ENCODE measurements around the gene RGS6. TPM values are rescaled to one million over a fixed set of nuclear protein-coding genes. Genes with fewer than 3 reads are reported as not detected.

Gene RGS6
- total RNA-seq, 1 donor from 2014 or later = 0.34 TPM

GRCh38 chr14:72183631-72184030 is 251.4 kb downstream of the RGS6 start:
- H3K4me1 Mint-ChIP-seq (ENCODE audit: low read depth, unreplicated experiment) = no peaks in the 10 kb centered on the region
- no peaks in the 10 kb centered on the region for H3K36me3 ChIP-seq (ENCODE audit: insufficient read depth, low read length)
- H4K20me1 ChIP-seq (ENCODE audit: insufficient read depth, low read length) = no peaks in the 10 kb centered on the region
- H3K27me3 Mint-ChIP-seq (ENCODE audit: low read depth, unreplicated experiment) = peaks cover 3% of the 10 kb centered on the region
- H3K4me2 ChIP-seq (ENCODE audit: low read length) = no peak overlapping the region
- no peak overlapping the region for H3K27ac ChIP-seq (ENCODE audit: low read depth, low read length)
- H3K9me3 ChIP-seq (ENCODE audit: insufficient read depth, low read depth, low read length) = no peaks in the 10 kb centered on the region
- DNase-seq (ENCODE audit: low read depth) (no peak), FAIRE-seq (no peak)
- peaks cover 4% of the 10 kb centered on the region for H3K9me3 Mint-ChIP-seq (ENCODE audit: unreplicated experiment)
- no peak overlapping the region for H3K27ac Mint-ChIP-seq (ENCODE audit: unreplicated experiment)
- no peaks in the 10 kb centered on the region for H3K4me1 ChIP-seq (ENCODE audit: insufficient read depth, low read length)
- H3K4me3 ChIP-seq (ENCODE audit: insufficient read depth, low read depth, low read length) = no peak overlapping the region
- no peaks in the 10 kb centered on the region for H3K79me2 ChIP-seq (ENCODE audit: insufficient read depth, low read length)
- H3K36me3 Mint-ChIP-seq (ENCODE audit: low read depth, unreplicated experiment) = no peaks in the 10 kb centered on the region
- H3K27me3 ChIP-seq (ENCODE audit: insufficient read depth, low read length) = no peaks in the 10 kb centered on the region
- H2AFZ ChIP-seq (ENCODE audit: low read depth, low read length) = no peak overlapping the region
- no peak for TF ChIP-seq EZH2 (IDR thresholded peaks at IDR 0.05; ENCODE audit: insufficient read depth, low read length)
- TF ChIP-seq CTCF (IDR thresholded peaks at IDR 0.05; ENCODE audit: insufficient read depth, low read depth, low read length) = no peak
- H3K4me3 Mint-ChIP-seq (ENCODE audit: unreplicated experiment) = no peak overlapping the region
- H3K9ac ChIP-seq (ENCODE audit: low read length) = no peak overlapping the region

GRCh38 chr14:72186523-72186922 is 254.3 kb downstream of the RGS6 start:
- H3K9me3 Mint-ChIP-seq (ENCODE audit: unreplicated experiment) = peaks cover 1% of the 10 kb centered on the region
- Histone ChIP-seq H4K20me1 (ENCODE audit: insufficient read depth, low read length) (no peaks in the 10 kb centered on the region), H3K27ac (ENCODE audit: low read depth, low read length) (no peak overlapping the region), H3K9me3 (ENCODE audit: insufficient read depth, low read depth, low read length) (no peaks in the 10 kb centered on the region), H3K4me1 (ENCODE audit: insufficient read depth, low read length) (no peaks in the 10 kb centered on the region), H3K9ac (ENCODE audit: low read length) (no peak overlapping the region), H3K27me3 (ENCODE audit: insufficient read depth, low read length) (no peaks in the 10 kb centered on the region), H2AFZ (ENCODE audit: low read depth, low read length) (no peak overlapping the region), H3K36me3 (ENCODE audit: insufficient read depth, low read length) (no peaks in the 10 kb centered on the region), H3K79me2 (ENCODE audit: insufficient read depth, low read length) (no peaks in the 10 kb centered on the region), H3K4me2 (ENCODE audit: low read length) (no peak overlapping the region), H3K4me3 (ENCODE audit: insufficient read depth, low read depth, low read length) (no peak overlapping the region)
- peaks cover 3% of the 10 kb centered on the region for H3K27me3 Mint-ChIP-seq (ENCODE audit: low read depth, unreplicated experiment)
- FAIRE-seq (no peak), DNase-seq (ENCODE audit: low read depth) (no peak)
- H3K4me3 Mint-ChIP-seq (ENCODE audit: unreplicated experiment) = no peak overlapping the region
- H3K27ac Mint-ChIP-seq (ENCODE audit: unreplicated experiment) = no peak overlapping the region
- no peaks in the 10 kb centered on the region for H3K36me3 Mint-ChIP-seq (ENCODE audit: low read depth, unreplicated experiment)
- no peak for TF ChIP-seq CTCF (IDR thresholded peaks at IDR 0.05; ENCODE audit: insufficient read depth, low read depth, low read length)
- no peak for TF ChIP-seq EZH2 (IDR thresholded peaks at IDR 0.05; ENCODE audit: insufficient read depth, low read length)
- H3K4me1 Mint-ChIP-seq (ENCODE audit: low read depth, unreplicated experiment) = no peaks in the 10 kb centered on the region

GRCh38 chr14:72196237-72197015 is 264.2 kb downstream of the RGS6 start:
- H3K27me3 ChIP-seq (ENCODE audit: insufficient read depth, low read length) = no peaks in the 10 kb centered on the region
- Mint-ChIP-seq H3K27me3 (ENCODE audit: low read depth, unreplicated experiment) (peaks cover 2% of the 10 kb centered on the region), H3K4me3 (ENCODE audit: unreplicated experiment) (no peak overlapping the region), H3K36me3 (ENCODE audit: low read depth, unreplicated experiment) (no peaks in the 10 kb centered on the region), H3K9me3 (ENCODE audit: unreplicated experiment) (peaks cover 4% of the 10 kb centered on the region), H3K4me1 (ENCODE audit: low read depth, unreplicated experiment) (no peaks in the 10 kb centered on the region), H3K27ac (ENCODE audit: unreplicated experiment) (no peak overlapping the region)
- DNase-seq (ENCODE audit: low read depth) (no peak), FAIRE-seq (no peak)
- H3K9me3 ChIP-seq (ENCODE audit: insufficient read depth, low read depth, low read length) = no peaks in the 10 kb centered on the region
- TF ChIP-seq CTCF (IDR thresholded peaks at IDR 0.05; ENCODE audit: insufficient read depth, low read depth, low read length) (no peak), EZH2 (IDR thresholded peaks at IDR 0.05; ENCODE audit: insufficient read depth, low read length) (no peak)
- no peaks in the 10 kb centered on the region for H3K36me3 ChIP-seq (ENCODE audit: insufficient read depth, low read length)
- no peaks in the 10 kb centered on the region for H4K20me1 ChIP-seq (ENCODE audit: insufficient read depth, low read length)
- H3K27ac ChIP-seq (ENCODE audit: low read depth, low read length) = no peak overlapping the region
- H3K79me2 ChIP-seq (ENCODE audit: insufficient read depth, low read length) = no peaks in the 10 kb centered on the region
- H3K4me2 ChIP-seq (ENCODE audit: low read length) = no peak overlapping the region
- no peak overlapping the region for H2AFZ ChIP-seq (ENCODE audit: low read depth, low read length)
- H3K4me3 ChIP-seq (ENCODE audit: insufficient read depth, low read depth, low read length) = no peak overlapping the region
- H3K4me1 ChIP-seq (ENCODE audit: insufficient read depth, low read length) = no peaks in the 10 kb centered on the region
- no peak overlapping the region for H3K9ac ChIP-seq (ENCODE audit: low read length)

All from astrocyte (in vitro differentiated cells and primary cell).